KG1 (cell line): ENCODE results near the gene SLC30A10.
"Not testable (repeated sequence)": the region's sequence is repeated elsewhere in the genome, so short reads cannot be mapped to it uniquely, and the experiment has no call there.

Experiments used
- DNase-seq: peaks from one replicate; lab custom pipeline; 2025; lab: John Stamatoyannopoulos, UW

The SLC30A10 gene

DNA sequence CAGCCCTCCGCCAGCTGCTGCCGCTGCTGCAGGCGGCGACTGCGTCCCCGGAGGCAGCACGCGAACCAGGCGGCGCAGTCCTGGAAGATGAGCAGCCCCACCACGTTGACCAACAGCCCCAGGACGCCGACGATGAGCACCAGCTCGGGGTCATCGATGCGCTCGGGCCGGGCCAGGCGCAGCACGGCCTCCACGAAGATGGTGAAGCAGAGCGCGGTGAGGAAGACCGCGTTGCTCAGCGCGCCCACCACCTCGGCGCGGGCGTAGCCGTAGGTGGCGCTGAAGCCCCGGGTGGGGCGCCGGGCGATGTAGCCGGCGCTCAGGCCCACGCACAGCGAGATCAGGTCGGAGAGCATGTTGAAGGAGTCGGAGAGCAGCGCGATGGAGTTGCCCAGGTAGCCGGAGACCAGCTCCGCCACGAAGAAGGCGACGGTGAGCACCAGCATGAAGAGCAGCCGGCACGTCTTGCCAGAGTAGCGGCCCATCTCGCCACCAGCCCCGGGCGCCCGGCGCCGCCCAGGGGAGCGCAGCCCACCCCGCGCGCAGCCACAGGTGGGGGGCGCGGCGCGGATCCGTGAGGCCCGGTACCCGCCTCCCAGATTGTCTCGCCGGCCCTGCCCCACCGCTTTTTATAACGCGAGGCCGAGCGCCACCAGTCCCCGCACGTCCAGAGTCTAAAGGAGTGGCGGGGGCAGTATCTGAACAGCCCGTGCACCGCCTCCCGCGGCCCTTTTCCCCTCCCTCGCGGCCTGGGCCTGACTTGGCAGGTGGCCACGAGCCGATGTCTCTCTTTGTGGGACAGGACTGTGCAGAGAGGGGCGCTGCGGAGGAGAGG is at the start of gene SLC30A10:
Gene SLC30A10 (minus strand): TSS at position 602 of the 835 bp plus-strand sequence. CDS start 117 bp downstream, at position 485.
- no peak for DNase-seq

- DNase-seq, result no peak
Observed at GRCh38 chr1:219973213-219973612, 44.9 kb upstream of the SLC30A10 start.

DNA sequence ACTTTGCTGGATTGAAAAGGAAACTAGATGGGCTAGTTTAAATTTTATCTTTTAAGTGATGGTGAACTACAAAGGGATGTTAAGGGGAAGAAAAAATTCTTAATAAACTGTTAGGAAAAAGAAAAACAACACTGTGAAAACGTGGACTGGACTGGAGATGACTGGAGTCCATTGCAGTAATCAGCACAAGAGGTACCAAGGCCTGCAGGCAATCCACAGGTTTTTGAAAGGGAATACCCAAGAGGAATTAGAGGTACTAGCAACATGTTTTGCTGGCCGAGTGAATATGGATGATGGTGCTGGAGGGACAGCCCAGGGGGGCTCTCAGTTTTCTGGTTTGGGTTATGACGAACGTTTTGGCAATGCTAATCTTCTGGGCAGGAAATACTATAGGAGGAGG is 39.0 kb upstream of the SLC30A10 start:
- DNase-seq, result no peak

- DNase-seq, result no peak
Observed at GRCh38 chr1:219966071-219966349, 37.7 kb upstream of the SLC30A10 start.

GRCh38 chr1:219965285-219966070 is 37.1 kb upstream of the SLC30A10 start:
- no peak for DNase-seq

GRCh38 chr1:219963432-219963831 is 35.1 kb upstream of the SLC30A10 start:
- DNase-seq, result no peak

DNA sequence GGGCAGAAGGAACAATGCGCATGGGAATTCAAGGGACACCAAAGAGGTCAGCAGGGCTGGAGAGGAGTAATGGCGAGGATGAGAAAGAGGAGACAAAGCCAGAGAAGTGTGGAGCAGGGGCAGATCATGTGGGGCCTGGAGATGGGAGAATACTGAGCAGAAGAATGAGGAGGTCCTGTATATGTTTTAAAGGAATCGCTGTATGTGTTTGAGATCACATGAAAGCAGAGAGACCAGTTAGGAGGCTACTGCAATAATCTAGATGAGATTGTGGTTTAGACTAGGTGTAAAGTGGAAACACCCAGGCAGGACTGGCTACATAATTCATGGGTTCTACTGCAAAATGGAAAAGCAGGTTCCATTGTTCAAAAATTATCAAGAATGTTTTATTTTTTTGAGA is 33.3 kb upstream of the SLC30A10 start:
- DNase-seq, result no peak

- no peak for DNase-seq
Observed at GRCh38 chr1:219959540-219960203, 31.3 kb upstream of the SLC30A10 start.

GRCh38 chr1:219958875-219959417 is 30.6 kb upstream of the SLC30A10 start:
- no peak for DNase-seq

GRCh38 chr1:219954736-219955421 is 26.5 kb upstream of the SLC30A10 start:
- DNase-seq, result no peak

- no peak for DNase-seq
Observed at GRCh38 chr1:219954052-219954451, 25.7 kb upstream of the SLC30A10 start.

- DNase-seq, result no peak
Observed at GRCh38 chr1:219952361-219952760, 24.0 kb upstream of the SLC30A10 start.

DNA sequence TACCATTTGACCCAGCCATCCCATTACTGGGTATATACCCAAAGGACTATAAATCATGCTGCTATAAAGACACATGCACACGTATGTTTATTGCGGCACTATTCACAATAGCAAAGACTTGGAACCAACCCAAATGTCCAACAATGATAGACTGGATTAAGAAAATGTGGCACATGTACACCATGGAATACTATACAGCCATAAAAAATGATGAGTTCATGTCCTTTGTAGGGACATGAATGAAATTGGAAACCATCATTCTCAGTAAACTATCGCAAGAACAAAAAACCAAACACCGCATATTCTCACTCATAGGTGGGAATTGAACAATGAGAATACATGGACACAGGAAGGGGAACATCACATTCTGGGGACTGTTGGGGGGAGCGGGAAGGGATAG is 20.9 kb upstream of the SLC30A10 start:
- not testable (repeated sequence) for DNase-seq

DNA sequence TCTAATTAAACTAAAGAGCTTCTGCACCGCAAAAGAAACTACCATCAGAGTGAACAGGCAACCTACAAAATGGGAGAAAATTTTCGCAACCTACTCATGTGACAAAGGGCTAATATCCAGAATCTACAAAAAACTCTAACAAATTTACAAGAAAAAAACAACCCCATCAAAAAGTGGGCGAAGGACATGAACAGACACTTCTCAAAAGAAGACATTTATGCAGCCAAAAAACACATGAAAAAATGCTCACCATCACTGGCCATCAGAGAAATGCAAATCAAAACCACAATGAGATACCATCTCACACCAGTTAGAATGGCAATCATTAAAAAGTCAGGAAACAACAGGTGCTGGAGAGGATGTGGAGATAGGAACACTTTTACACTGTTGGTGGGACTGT is 20.4 kb upstream of the SLC30A10 start:
- DNase-seq, result not testable (repeated sequence)

DNA sequence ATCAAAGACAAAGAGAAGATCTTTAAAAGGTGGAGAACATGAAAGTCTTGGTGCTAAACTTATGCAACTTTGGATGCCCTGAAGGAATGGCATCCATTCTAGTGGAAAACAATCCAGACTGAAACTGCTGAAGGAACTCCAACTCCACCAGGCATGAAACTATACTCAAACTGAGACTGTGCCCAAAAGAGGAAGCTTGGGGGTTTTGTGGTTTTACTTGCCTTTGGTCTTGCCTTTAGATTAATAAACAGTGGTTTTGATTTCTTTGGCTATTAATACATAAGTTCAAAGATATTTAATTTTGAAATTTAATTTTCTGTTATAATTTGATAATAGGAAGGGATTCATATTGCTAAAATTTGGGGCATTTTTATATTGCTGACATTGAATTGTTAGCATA is 17.4 kb upstream of the SLC30A10 start:
- peak; percentile 11 for DNase-seq

DNA sequence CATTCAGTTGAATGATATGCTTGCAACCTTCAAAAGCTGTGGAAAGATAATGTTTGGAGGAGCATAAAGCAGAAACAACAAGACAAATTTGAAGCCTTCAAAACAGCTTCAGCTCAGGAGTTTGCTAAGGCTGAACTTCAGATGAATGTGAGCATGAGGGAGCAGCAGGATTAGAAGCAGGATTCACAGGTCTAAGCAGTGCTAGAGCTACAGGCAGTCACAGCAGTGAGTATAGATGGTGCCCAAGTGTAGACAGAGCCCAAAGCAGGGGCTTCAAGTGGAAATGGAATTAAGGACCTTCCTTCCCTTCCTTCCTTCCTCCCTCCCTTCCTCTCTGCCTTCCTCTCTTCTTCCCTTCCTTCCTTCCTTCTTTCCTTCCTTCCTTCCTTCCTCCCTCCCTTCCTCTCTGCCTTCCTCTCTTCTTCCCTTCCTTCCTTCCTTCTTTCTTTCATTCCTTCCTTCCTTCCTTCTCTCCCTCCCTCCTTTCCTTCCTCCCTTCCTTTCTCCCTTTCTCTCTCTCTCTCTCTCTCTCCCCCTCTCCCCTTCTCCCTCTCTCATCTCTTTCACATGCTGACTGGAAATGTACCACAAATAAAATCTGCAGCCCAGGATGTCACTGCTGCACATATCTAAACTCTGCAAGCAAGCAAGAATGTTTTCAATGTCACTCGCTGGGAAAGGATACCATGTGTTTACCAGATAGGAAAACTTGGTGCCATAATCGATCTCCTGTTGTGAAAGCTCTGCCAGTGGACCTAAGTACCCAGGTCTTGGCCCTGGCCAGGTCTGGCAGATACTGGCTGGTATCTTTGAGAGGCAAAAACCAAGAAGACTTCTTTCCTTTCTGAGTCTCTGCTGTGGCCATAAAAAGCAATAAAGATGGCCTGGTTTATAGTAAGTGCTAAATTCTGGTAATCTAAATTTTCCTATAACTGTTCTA is 13.1 kb upstream of the SLC30A10 start:
- no peak for DNase-seq

DNA sequence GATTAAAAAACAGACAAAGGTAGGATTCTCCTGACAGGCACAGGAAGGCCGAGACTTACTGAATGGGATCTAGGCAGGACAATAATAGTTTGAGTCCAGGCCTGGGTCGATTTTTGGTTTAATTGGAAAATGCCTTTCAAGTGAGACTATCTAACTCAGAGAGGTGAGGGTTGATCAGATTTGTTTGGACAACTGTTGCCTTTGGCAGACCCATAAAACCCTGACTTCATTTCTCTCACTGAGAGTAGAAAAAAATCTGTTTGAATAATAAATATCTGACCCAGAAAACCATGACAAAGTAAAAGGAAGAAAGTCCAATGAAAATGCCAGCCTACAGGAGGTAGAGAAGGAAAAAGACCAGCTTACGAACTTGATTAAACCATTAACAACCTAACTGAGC is 12.3 kb upstream of the SLC30A10 start:
- no peak for DNase-seq

GRCh38 chr1:219938706-219939105 is 10.3 kb upstream of the SLC30A10 start:
- no peak for DNase-seq

DNA sequence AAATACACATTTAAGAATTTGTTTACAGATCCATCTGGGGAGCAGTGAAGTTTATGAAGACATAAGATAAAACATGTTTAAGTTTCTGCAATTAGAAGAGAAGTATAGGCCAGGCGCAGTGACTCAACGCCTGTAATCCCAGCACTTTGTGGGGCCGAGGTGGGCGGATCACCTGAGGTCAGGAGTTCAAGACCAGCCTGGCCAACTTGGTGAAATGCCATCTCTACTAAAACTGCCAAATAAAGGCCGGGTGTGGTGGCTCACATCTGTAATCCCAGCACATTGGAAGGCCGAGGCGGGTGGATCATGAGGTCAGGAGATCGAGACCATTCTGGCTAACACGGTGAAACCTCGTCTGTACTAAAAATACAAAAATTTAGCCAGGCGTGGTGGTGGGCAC is 5.4 kb upstream of the SLC30A10 start:
- DNase-seq, result not testable (repeated sequence)

DNA sequence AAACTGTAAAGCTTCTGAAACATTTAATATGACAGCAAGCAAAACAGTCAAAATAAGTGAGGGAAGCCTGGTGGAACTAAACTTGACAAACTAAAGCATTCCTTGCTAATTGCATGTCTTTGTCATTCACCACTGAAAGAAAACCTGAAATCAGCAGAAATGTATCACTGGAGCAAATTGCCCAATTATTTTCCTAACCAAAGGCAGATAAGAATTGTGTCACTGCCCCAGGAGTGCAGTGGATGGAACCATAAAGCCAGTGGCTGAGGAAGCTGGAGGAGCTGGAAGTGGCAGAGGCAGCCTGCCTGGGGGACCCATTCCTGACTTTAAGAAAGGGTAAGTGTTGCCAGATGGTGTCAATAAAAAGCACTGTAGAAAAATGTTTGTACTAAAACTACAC is 2.7 kb upstream of the SLC30A10 start:
- no peak for DNase-seq

- no peak for DNase-seq
Observed at GRCh38 chr1:219928791-219929118, 398 bp upstream of the SLC30A10 start.
